HL-60 (cell line): Measurements from ENCODE around the gene SHISA4.

ENCODE experiments used
- CTCF ChIP-seq: IDR thresholded peaks from one replicate; pipeline ENCODE4 v1.5.1; 2011; ENCODE audit warnings: low read length, control low read depth, inconsistent platforms; ENCODE audit not compliant: insufficient read depth
- GABPA ChIP-seq: IDR thresholded peaks from 2 replicates; pipeline ENCODE4 v1.6.1; 2012; ENCODE audit warnings: low read depth
- POLR2AphosphoS5 ChIP-seq: IDR thresholded peaks from 2 replicates; pipeline ENCODE4 v1.6.1; 2012; ENCODE audit warnings: low read depth
- REST ChIP-seq: IDR thresholded peaks from 2 replicates; pipeline ENCODE4 v1.6.1; 2012; ENCODE audit warnings: low read depth; ENCODE audit not compliant: insufficient replicate concordance

- TF ChIP-seq REST (no peak), POLR2AphosphoS5 (no peak), GABPA (no peak), CTCF (no peak)
Observed at GRCh38 chr1:201847150-201847549, 41.5 kb upstream of the SHISA4 start.
